HCT116 (cell line): Measurements from ENCODE around the gene SEPTIN11.

Experiments used
- SP1 ChIP-seq: IDR thresholded peaks from 2 replicates; pipeline ENCODE4 v1.6.1; 2012; ENCODE audit warnings: low read depth
- TF ChIP-seq, protein P1 (sequence below), 3 experiments: fragments of 200-600 bp in 1 of 3; sonication (generic) in 1 of 3; IDR thresholded peaks in 2 of 3; conservative IDR thresholded peaks in 1 of 3; 2 replicates each; pipeline ENCODE4 v1.5.1; 2012 to 2017; ENCODE audit warnings: low read depth in 2 of 3, low read length in 2 of 3, antibody characterized with exemption in 1 of 3, borderline replicate concordance in 1 of 3, control low read depth in 1 of 3, mild to moderate bottlenecking in 1 of 3, mixed read lengths in 1 of 3, mixed run types in 1 of 3, moderate library complexity in 1 of 3; ENCODE audit not compliant: insufficient read depth in 1 of 3

DNA sequence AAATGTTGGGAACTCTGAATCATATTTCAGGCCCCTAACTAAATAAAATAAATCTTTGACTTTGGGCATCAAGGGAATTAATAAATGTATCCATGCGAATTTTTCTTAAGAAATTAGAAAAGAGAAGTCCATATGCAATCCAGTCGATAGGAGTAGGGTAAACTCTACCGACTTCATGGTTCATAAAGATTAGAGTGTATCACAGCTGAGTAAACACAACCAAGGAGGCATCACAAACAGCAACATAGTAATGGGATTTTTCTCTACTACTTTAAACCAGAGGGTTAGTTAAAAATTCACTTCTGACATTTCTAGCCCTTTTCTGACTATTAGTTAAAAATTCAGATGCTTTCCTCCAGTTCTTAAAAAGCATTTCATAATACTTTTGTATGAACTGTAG lies 19.9 kb downstream of the SEPTIN11 start:
- no peak for TF ChIP-seq SP1
- TF ChIP-seq, protein P1, sequence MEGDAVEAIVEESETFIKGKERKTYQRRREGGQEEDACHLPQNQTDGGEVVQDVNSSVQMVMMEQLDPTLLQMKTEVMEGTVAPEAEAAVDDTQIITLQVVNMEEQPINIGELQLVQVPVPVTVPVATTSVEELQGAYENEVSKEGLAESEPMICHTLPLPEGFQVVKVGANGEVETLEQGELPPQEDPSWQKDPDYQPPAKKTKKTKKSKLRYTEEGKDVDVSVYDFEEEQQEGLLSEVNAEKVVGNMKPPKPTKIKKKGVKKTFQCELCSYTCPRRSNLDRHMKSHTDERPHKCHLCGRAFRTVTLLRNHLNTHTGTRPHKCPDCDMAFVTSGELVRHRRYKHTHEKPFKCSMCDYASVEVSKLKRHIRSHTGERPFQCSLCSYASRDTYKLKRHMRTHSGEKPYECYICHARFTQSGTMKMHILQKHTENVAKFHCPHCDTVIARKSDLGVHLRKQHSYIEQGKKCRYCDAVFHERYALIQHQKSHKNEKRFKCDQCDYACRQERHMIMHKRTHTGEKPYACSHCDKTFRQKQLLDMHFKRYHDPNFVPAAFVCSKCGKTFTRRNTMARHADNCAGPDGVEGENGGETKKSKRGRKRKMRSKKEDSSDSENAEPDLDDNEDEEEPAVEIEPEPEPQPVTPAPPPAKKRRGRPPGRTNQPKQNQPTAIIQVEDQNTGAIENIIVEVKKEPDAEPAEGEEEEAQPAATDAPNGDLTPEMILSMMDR (IDR thresholded peaks at IDR 0.05 in 2 of 3, conservative IDR thresholded peaks at IDR 0.05 in 1 of 3; ENCODE audit: borderline replicate concordance in 1 of 3, insufficient read depth in 1 of 3, low read depth in 2 of 3, low read length in 2 of 3): no peak
